Dermis blood vessel endothelial cell (primary cell): Measurements from ENCODE around the gene HS3ST5. TPM values are rescaled to one million over a fixed set of nuclear protein-coding genes. Genes with fewer than 3 reads are reported as not detected.

Experiments
- DNase-seq: peaks from one replicate; pipeline ENCODE4 v3.0.0; 2010
- total RNA-seq: library from RNA; depleted of rRNA; stranded (reverse); fragments of >200 nt; gene quantifications from 2 replicates; pipeline ENCODE4 v1.2.3, GENCODE V29; 2014

Gene HS3ST5
- not detected in 2 replicates for total RNA-seq

- peak; percentile 25 for DNase-seq
Measured at GRCh38 chr6:114342826-114343781, at the start of gene HS3ST5. Gene HS3ST5 (minus strand): TSS chr6:114343023. CDS start chr6:114062845, 280,178 bp downstream.

GRCh38 chr6:114390176-114390575 is 47.4 kb upstream of the HS3ST5 start:
- DNase-seq, result no peak

- DNase-seq, result no peak
Measured at GRCh38 chr6:114389111-114389510, 46.3 kb upstream of the HS3ST5 start.

- DNase-seq, result no peak
Measured at GRCh38 chr6:114382406-114382805, 39.6 kb upstream of the HS3ST5 start.

GRCh38 chr6:114377881-114378280 is 35.1 kb upstream of the HS3ST5 start:
- DNase-seq, result no peak

GRCh38 chr6:114376611-114377175 is 33.9 kb upstream of the HS3ST5 start:
- DNase-seq, result no peak

- DNase-seq, result no peak
Measured at GRCh38 chr6:114375541-114376192, 32.8 kb upstream of the HS3ST5 start.

- DNase-seq, result no peak
Measured at GRCh38 chr6:114367315-114367961, 24.6 kb upstream of the HS3ST5 start.

GRCh38 chr6:114366899-114367298 is 24.1 kb upstream of the HS3ST5 start:
- DNase-seq, result no peak

- no peak for DNase-seq
Measured at GRCh38 chr6:114364301-114364700, 21.5 kb upstream of the HS3ST5 start.

GRCh38 chr6:114362957-114363356 is 20.1 kb upstream of the HS3ST5 start:
- no peak for DNase-seq

- no peak for DNase-seq
Measured at GRCh38 chr6:114362396-114362795, 19.6 kb upstream of the HS3ST5 start.

GRCh38 chr6:114361036-114361435 is 18.2 kb upstream of the HS3ST5 start:
- DNase-seq, result no peak

- no peak for DNase-seq
Measured at GRCh38 chr6:114355300-114355699, 12.5 kb upstream of the HS3ST5 start.

- no peak for DNase-seq
Measured at GRCh38 chr6:114354482-114354881, 11.7 kb upstream of the HS3ST5 start.

- DNase-seq, result no peak
Measured at GRCh38 chr6:114346451-114346850, 3.6 kb upstream of the HS3ST5 start.

GRCh38 chr6:114344971-114345275 is 2.1 kb upstream of the HS3ST5 start:
- no peak for DNase-seq

GRCh38 chr6:114344246-114344970 is 1.6 kb upstream of the HS3ST5 start:
- peak; percentile 29 for DNase-seq

GRCh38 chr6:114343782-114344144 is 940 bp upstream of the HS3ST5 start:
- no peak for DNase-seq

GRCh38 chr6:114342086-114342825 is 567 bp downstream of the HS3ST5 start:
- peak; percentile 6 for DNase-seq

- no peak for DNase-seq
Measured at GRCh38 chr6:114339706-114340105, 3.1 kb downstream of the HS3ST5 start.

- DNase-seq, result no peak
Measured at GRCh38 chr6:114334237-114334636, 8.6 kb downstream of the HS3ST5 start.
